Body of pancreas (tissue), 4 donors: Measurements from ENCODE around the gene NEO1. TPM values are rescaled to one million over a fixed set of nuclear protein-coding genes. Genes with fewer than 3 reads are reported as not detected.

ENCODE experiments used
- ATAC-seq: fragments of 150-250 bp; one replicate; pipeline ENCODE4 v1.9.1; 2016
- DNase-seq, 4 donors: peaks; one replicate each; pipeline ENCODE4 v3.0.0-alpha.2; 2019
- H3K27ac ChIP-seq, 4 donors: fragments of 200-600 bp; sonication (generic); 1 replicate in 3 of 4; 2 replicates in 1 of 4; pipeline versions ENCODE4 v1.5.1 to v1.6.1; 2016 to 2019; ENCODE audit warnings: mild to moderate bottlenecking in 1 of 4, mixed read lengths in 1 of 4, moderate library complexity in 1 of 4
- H3K27me3 ChIP-seq, 2 donors: fragments of 200-600 bp; sonication (generic); one replicate each; pipeline ENCODE4 v1.6.0; 2016; ENCODE audit warnings: mild to moderate bottlenecking in 1 of 2
- H3K36me3 ChIP-seq, 2 donors: fragments of 200-600 bp; sonication (generic); replicated peaks in 1 of 2; 2 replicates each; pipeline ENCODE4 v1.5.1; 2016; ENCODE audit warnings: low read depth in 2 of 2; ENCODE audit not compliant: insufficient read depth in 1 of 2
- H3K4me1 ChIP-seq: fragments of 200-600 bp; sonication (generic); one replicate; pipeline ENCODE4 v1.6.0; 2016
- H3K4me3 ChIP-seq, 2 donors: fragments of 200-600 bp; sonication (generic); 1 replicate in 1 of 2; 2 replicates in 1 of 2; pipeline ENCODE4 v1.5.1; 2016 to 2019
- H3K9me3 ChIP-seq, 3 donors: fragments of 200-600 bp; sonication (generic); 1 replicate in 2 of 3; 2 replicates in 1 of 3; pipeline ENCODE4 v1.5.1; 2016
- POLR2A ChIP-seq, 3 donors: fragments of 450-650 bp; IDR thresholded peaks; one replicate each; pipeline ENCODE4 v1.6.1; 2016; ENCODE audit warnings: antibody characterized with exemption in 3 of 3, mild to moderate bottlenecking in 2 of 3
- WGBS, 2 donors: methylation state at CpG; one replicate each; pipeline ENCODE4 v1.1.5; 2017; 5-methylcytosine and 5-hydroxymethylcytosine counted together
- intact Hi-C: fragments of 100-400 bp; cut with DNase I; formaldehyde crosslinking; loops from one replicate; pipeline ENCODE4 v1.15.1; 2023
- total RNA-seq, 2 donors: library from RNA; depleted of rRNA; stranded (reverse); fragments of >200 nt; gene quantifications; one replicate each; pipeline ENCODE4 v1.1.0, GENCODE V29; 2016
- TF ChIP-seq, protein P1 (sequence below), 7 experiments: fragments of 450-650 bp in 4 of 7; fragments of 200-600 bp in 3 of 7; sonication (generic) in 3 of 7; IDR thresholded peaks; one replicate each; pipeline ENCODE4 v1.5.1; 2016 to 2019; ENCODE audit warnings: antibody characterized with exemption in 7 of 7

NEO1 gene
- total RNA-seq, 2 donors from 2014 or later = 18.2 to 29.7 TPM

DNA sequence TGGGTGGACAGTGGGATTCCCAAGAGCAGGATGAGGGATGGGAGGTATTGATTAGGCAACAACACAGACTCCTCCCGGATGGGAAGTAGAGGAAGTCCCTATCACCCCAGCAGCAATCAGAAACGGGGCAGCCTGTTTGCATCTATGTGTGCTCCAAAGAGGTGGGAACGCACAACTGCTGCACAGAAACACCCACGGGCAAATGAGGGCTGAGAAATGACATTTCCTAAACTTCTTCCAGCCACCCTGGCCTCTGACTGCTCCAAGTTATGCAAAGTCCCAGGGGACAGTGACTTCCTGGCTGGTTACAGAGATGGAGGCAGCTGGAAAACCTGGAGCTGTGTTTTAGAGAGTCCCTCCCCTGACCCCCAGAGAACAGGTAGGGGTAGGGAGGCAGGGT lies 273.9 kb downstream of the NEO1 start:
- Histone ChIP-seq H3K9me3 (no peaks in the 10 kb centered on the region), H3K36me3 (no peaks in the 10 kb centered on the region), H3K4me1 (no peaks in the 10 kb centered on the region), H3K27me3 (no peaks in the 10 kb centered on the region), H3K27ac (no peak overlapping the region), H3K4me3 (no peak overlapping the region)
- intact Hi-C loops = no loop called here
- TF ChIP-seq, protein P1, sequence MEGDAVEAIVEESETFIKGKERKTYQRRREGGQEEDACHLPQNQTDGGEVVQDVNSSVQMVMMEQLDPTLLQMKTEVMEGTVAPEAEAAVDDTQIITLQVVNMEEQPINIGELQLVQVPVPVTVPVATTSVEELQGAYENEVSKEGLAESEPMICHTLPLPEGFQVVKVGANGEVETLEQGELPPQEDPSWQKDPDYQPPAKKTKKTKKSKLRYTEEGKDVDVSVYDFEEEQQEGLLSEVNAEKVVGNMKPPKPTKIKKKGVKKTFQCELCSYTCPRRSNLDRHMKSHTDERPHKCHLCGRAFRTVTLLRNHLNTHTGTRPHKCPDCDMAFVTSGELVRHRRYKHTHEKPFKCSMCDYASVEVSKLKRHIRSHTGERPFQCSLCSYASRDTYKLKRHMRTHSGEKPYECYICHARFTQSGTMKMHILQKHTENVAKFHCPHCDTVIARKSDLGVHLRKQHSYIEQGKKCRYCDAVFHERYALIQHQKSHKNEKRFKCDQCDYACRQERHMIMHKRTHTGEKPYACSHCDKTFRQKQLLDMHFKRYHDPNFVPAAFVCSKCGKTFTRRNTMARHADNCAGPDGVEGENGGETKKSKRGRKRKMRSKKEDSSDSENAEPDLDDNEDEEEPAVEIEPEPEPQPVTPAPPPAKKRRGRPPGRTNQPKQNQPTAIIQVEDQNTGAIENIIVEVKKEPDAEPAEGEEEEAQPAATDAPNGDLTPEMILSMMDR (IDR thresholded peaks at IDR 0.05) = no peak
- TF ChIP-seq POLR2A (IDR thresholded peaks at IDR 0.05) = no peak
- DNase-seq (no peak), ATAC-seq (no peak)
- 27 to 32% methylated on average over 4 of the region's 4 CpGs for WGBS, 2 donors

- H3K4me1 ChIP-seq = no peaks in the 10 kb centered on the region
- H3K27ac ChIP-seq = no peak overlapping the region
- TF ChIP-seq, protein P1 (IDR thresholded peaks at IDR 0.05) = no peak
- no peak for TF ChIP-seq POLR2A (IDR thresholded peaks at IDR 0.05)
- no peaks in the 10 kb centered on the region for H3K27me3 ChIP-seq
- no peak overlapping the region for H3K4me3 ChIP-seq
- intact Hi-C loops = no loop called here
- no peaks in the 10 kb centered on the region for H3K9me3 ChIP-seq
- WGBS, 2 donors = 70 to 79% methylated on average over 11 to 12 of the region's 12 CpGs
- no peak for ATAC-seq
- no peak for DNase-seq
- no peaks in the 10 kb centered on the region for H3K36me3 ChIP-seq
These were observed 276.0 kb downstream of the NEO1 start for GRCh38 chr15:73328149-73328820.

DNA sequence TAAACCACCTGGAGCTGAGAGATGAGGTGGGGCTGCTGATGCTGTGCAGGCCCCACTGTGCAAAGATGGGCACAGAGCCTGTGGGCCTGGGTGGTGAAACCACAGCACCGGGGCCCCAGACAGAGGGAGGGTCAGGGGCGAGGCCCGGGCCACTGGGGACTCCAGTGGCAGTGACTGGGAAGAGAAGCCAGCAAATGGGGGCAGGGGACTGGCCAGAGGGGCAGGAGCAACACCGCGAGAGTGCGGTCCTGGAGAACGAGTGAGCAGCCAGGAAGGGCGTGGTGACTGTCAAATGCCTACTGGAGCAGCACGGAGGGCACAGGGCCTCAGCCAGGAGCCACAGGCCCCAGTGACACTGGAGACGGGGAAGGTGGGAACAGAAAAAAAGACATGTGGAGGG lies 276.7 kb downstream of the NEO1 start:
- no peak for DNase-seq
- intact Hi-C loops = no loop called here
- no peak for ATAC-seq
- no peaks in the 10 kb centered on the region for H3K4me1 ChIP-seq
- H3K27me3 ChIP-seq = no peaks in the 10 kb centered on the region
- no peak for TF ChIP-seq POLR2A (IDR thresholded peaks at IDR 0.05)
- TF ChIP-seq, protein P1 (IDR thresholded peaks at IDR 0.05) = no peak
- H3K27ac ChIP-seq = no peak overlapping the region
- no peak overlapping the region for H3K4me3 ChIP-seq
- H3K9me3 ChIP-seq = no peaks in the 10 kb centered on the region
- no peaks in the 10 kb centered on the region for H3K36me3 ChIP-seq
- 72 to 73% methylated on average over 10 of the region's 10 CpGs for WGBS, 2 donors

GRCh38 chr15:73329501-73330200 lies 277.4 kb downstream of the NEO1 start:
- TF ChIP-seq, protein P1 (IDR thresholded peaks at IDR 0.05) = no peak
- TF ChIP-seq POLR2A (IDR thresholded peaks at IDR 0.05) = no peak
- no peaks in the 10 kb centered on the region for H3K4me1 ChIP-seq
- ATAC-seq (no peak), DNase-seq (no peak)
- H3K36me3 ChIP-seq = no peaks in the 10 kb centered on the region
- no peak overlapping the region for H3K27ac ChIP-seq
- H3K9me3 ChIP-seq = no peaks in the 10 kb centered on the region
- 80% methylated on average over 12 to 21 of the region's 21 CpGs for WGBS, 2 donors
- no peaks in the 10 kb centered on the region for H3K27me3 ChIP-seq
- intact Hi-C loops = no loop called here
- H3K4me3 ChIP-seq = no peak overlapping the region
